GM04504 (cell line): ENCODE results near the gene LAPTM5.
"Not testable (repeated sequence)": the region's sequence is repeated elsewhere in the genome, so short reads cannot be mapped to it uniquely, and the experiment has no call there.

Experiments
- DNase-seq: peaks from one replicate; pipeline ENCODE4 v3.0.0-alpha.2; 2012; ENCODE audit warnings: low read depth

LAPTM5 gene

DNA sequence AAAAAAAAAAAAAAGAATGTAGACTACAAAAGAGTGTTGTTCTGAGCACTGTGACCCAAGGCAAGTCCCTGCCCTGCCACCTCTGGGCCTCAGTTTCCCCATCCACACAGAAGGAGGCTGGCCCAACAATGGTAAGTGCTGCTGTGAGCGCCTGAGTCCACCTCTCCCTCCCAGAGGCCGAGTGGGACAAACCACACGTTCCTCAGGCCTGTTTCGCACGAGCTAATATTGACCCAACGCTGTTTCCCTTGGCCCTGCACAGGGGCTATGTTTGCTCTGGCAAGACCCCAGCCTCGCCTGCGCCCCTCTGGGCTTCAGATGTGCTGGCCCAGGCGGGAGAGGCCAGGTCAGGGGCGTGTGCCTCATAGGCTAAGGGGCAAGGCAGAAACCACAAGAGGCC is 12.6 kb upstream of the LAPTM5 start:
- no peak for DNase-seq

DNA sequence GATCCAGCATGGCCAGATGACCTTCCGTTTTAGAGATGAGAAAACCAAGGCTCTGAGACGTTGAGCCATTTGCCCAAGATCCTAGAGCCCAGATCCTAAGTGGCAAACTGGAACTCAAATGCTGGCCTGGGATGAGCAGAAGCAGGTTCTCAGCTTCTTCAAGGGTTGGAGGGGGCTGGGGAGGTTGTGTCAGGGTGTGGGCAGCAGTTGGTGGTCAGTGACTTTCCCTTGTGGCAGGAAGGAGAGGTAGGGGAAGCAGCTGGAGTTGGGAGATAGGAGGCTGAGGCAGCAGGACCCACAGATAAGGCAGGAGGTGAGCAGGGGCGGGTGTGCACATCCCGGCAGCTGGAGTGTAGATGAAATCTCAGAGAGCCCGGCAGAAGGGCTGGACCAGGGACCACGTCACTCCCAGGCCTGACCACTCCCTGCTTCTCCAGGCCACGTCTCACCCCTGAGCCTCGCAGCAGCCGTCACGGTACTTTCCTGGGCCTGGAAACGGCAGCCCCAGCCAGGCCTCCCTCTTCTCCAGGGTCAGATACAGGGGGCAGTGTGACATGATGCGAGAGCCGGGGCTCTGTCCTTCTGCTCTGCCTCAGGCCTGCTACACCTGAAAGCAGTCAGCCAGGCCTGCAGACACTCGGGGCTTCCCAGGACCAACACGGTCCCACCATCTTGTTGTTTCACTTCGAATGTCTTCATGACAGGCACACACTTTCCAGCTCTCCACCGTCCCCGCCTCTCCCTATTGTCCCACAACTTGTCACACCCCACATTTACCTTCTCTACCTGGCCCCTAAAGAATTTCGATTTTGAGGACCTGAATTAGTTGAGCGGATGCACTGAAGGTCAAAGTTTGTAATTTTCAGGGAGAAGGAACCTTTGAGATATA is 11.5 kb upstream of the LAPTM5 start:
- no peak for DNase-seq

DNA sequence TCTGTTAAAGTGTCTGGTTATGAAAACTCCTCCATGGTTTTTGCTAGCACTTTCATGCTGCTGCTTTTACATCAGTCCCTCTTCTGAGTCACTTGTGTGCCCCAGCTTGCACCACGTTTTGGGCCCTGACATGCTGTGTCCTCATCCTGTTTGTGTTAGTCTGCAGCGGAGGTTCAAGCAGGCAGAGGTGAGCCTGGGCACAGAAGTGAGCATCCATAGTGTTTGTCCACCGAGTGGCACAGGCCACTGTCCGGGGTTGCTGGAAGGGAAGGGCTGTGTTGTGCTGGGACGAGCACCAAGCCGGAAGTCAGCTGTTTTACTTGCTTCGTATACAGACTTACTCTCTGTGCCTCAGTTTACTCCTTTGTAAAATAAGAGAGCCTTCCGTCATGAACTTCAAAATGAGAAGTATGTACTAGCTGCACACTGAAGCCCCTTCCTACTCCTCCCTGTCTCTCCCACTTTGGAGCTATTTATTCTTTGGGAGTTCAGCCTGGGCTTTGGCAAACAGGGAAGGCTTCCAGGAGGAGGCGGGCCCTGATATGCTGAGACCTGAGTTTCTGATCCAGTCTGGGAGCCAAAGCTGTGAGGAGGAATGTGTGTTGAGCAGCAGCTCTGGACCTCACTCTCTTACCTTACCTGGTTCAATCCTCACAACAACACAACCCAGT is 10.7 kb upstream of the LAPTM5 start:
- DNase-seq: no peak

DNA sequence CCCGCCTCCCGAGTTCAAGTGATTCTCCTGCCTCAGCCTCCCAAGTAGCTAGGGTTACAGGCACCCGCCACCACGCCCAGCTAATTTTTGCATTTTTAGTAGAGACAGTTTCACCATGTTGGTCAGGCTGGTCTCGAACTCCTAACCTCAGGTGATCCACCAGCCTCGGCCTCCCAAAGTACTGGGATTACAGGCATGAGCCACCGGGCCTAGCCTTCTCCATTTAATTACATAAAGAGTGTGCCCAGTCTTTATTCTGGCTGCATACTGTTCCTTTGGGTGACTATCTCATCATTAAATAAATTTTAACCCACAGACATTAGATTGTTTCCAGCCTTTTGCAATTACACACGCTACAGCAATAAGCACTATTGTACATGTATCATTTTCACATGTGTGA is 9.4 kb upstream of the LAPTM5 start:
- DNase-seq: not testable (repeated sequence)

DNA sequence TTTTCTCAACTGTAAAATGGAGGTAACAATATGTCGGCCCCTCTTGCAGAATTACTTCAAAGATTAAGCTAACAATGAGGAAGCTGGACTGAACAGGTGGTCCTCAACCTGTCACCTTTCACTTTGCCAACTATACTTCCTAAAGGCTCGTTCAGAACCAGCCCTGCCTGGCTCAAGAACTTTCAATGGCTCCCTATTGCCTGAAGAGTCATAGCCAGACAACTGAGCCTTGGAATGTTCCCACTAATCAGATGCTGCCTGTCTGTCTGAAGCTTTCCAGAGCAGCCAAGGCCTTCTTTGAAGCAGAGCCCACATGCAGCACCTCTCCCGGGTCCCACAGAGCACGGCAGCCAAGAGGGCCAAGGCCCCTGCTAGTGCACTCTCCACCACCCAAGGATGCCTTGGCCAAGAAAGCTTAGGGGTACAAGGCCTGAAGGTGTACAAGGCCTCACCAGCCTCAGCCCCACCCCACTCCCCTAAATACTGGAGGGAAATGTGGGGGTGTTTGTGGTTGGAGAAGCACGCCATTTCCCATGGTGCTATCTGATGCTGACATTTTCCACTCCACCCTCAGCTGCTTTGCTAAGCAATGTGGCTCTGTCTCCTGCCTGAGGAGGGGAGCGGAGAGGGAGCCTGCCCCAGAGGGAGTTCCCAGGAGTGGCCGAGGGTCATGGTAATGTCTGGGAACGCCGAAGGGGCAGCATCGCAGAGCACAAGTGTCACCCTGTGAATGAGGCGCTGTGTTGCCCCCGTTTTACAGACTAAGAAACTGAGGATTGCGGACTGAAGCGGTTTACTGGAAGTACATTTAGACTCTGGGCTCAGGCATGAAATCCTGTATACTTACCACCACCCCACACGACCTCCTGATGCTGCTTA is 8.2 kb upstream of the LAPTM5 start:
- no peak for DNase-seq

DNA sequence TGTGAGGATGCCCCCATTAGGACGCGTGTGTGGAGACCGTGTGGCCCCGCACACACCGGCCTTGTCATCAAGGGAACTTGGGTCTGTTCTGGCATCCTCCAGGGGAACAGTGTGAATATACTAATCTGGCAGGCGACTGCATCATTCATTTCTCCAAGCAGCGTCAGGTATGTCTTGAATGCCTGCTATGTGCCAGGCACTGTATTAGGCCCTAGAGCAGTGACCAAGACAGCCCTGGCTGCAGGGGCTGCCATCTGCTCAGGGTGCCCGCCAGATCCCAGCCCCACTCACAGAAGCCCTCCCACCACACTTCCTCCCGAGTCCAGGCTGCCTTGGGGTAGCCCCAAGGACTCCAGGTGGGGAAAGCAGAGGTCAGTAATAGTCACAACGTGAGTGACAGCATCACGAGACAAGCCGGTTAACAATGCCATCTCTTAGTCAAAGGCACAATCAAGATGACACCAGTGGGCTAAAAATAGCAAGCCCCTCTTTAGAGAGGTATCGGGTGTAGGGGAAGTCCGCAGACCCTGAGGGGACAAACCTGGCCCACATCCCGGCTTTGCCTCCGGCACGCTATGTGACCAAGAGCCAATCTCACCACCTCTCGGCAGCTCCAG is 7.5 kb upstream of the LAPTM5 start:
- DNase-seq: no peak

DNA sequence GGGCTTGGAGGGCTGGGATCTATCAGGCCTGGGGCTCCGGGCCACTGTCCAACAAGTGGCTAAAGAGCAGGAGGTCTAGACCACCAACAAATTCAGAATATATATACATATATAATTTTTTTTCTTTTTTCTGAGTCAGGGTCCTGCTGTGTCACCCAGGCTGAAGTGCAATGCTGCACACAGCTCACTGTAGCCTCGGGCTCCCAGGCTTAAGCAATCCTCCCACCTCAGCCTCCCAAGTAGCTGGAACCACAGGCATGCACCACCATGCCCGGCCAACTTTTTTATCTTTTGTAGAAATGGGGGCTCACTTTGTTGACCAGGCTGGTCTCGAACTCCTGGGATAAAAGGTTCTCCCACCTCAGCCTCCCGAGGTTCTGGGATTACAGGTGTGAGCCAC is 6.8 kb upstream of the LAPTM5 start:
- DNase-seq: no peak

DNA sequence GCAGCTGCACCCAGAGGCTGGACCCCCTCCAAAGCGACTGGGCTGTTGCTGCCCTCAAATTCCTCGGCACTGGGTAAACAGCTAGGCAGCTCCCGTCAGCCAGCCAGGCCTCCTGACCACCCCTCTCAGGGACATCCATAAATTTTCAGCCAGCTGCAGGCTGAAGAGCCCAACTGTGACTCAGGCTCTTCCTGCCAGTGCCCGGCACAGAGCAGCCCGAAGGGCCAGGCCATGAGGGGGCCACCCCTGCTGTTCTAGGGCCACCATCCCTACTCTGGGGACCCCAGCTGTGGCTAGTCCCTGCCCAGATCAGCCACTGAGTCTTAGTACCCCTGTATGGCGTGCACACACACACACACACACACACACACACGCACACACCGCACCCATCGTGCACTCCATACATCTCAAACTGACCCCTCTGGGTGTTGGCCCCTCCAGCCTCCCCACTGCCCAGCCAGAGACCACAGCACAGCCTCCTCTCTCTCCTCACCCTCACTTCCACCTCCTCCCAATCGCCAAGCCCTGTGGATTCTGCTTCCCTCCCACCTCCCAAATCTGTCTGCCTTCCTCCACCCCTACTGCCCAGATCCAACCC is 6.2 kb upstream of the LAPTM5 start:
- DNase-seq: peak; percentile 36

DNA sequence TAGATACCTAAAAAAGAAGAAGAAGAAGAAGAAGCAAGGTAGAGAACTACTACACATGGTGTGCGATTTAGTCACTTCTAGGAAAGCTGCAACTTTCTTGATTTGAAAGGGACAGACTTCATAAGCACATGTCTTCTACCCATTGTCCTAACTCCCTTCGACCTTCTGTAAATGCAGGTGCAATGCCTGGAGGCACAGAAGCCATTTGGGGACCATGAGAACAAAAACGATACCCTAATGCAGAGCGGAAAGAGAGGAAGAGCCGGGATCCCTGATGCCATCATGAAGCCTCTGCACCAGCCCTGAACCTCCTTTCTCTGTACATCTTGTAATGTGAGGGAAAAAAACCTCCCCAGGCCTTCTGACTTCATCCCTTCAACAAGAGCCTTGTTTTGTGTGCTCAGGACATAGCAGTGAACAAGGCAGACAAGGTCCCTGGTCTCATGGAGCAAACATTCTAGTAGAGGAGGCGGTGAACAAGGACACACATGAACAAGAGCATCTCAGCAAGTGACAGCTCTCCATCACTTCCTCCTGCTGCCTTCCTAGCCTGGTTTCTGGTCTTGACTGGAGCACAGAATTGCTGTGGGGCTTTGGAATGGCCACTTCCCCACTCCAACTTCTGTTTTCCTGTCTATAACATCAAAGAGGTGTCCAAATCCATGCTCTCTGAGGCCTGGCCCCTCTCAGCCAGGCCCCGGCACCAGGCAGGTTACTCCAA is 5.5 kb upstream of the LAPTM5 start:
- DNase-seq: no peak

DNA sequence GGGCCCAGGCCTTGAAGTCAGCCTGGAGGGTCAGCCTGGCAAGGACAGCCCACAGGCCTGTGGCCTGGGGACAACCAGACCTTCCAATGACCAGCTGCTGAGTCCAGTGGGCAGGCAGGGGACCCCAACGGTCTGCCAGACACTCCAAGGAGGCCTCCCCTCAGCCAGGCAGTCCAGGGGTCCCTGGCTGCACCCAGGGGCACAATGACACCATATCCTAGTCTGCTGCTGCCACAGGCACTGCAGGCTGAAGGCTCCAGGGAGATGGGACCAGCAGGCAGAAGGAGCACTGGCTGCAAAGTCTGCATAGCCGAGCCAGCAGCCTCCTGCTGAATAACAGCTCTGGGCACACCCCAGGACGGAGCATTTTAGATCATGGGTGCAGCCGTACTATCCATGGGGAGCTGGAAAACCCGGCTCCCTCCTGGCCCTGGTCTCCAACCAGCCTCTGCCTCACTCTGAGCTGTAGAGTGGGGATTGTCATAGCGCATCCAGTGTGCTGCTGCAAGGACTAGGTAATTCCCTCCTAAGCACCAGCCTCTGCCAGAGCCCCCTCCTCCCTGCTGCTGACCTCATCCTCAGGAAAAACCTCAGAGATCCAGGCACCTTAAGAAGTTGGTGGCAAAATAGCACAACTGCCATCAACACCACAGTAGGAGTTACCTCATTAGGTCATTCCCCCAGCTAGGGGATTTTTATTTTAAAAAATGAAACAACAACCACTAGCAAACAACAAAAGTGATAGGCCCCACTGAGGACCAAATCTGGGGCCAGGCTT is 4.8 kb upstream of the LAPTM5 start:
- no peak for DNase-seq

DNA sequence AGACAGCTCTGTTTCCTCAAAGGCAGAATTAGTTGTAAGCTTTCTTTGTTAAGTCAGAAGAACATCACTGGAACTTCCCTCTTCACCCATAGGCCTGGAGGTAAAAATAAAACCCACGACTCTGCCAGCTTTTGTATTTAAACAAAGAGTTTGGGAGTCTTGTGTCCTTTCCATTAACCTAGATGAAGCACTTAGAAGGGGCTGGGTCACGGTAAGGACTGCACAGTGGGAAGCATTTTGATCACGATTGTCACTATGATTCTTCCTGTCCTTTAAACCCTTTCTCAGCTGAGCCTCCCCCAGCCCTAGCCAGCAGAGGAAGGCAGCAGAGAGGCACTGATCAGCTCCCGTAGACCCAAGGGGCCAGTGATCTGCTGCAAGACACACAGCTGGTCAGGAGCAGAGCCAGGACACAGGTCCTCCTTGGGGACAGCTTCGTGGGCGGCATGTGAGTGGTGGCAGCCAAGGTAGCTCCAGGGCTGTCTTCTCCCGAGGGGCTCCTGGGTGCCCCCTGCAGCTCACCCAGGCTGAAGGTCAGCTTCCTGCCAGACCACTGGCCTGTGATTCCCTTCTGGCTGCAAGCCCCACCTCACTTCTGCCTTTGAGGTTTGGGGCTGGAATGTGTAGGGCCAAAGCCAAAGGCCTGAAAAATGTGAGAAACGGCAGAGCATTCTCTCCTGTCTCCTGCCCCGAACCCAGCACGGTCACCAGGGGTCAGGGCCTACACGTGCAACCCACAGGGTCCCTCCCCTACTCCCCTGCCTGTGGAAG is 4.0 kb upstream of the LAPTM5 start:
- no peak for DNase-seq

DNA sequence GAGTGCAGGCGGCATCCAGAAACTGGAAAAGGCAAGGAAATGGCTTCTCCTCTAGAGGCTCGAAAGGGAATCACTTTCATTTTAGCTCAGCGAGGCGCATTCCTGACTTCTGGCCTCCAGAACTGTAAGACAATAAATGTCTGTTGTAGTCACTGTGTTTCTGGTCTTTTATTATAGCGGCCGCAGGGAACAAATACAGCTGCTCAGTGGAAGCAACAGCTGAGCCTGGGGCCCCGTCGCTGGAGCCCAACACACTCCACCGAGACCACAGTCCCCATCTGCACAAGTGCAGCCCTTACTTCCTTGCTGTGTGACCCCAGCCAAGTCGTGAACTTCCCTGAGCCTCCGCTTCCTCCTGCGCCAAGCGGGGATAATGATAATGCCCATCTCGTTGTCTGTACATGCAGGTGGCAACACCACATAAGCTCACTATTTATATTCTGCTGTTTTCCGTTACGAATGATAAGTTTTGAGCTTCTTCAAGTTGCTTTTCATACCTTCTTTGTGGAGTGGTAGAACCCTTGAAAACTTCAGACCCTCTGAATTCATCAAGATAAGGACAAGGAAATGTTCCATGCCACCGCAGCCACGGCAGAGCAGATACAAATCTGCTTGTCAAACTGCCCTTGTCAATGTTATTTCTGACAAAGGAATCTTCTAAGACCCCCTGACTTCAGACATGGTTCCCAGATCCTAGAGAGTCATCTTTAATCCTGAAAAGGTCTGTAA is 3.2 kb upstream of the LAPTM5 start:
- no peak for DNase-seq

DNA sequence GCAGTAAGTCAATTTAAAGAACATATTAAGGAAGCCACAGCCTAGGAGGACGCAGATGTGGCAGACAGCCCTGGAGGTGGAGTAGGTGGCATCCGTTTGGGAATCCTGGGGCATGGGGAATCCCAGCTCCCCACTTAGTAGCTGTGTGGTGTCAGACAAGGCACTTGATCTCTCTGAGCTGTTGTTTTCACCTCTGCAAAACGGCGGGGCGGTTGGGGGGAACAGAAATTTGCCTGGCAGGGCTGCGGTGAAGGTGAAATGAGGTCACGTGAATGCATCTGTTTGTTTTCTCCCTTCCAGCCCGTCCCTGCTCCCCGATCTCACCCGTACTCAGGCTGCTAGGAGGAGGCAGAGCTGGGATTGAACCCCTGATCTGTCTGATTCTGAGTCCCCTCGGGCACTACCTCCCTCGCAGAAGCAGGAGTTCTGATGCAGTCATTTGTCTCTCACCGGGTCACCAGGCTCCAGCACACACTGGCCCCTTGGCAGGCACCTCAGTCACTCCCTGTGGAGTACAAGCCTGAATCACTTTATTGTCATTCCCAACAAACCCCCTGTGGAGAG is 2.2 kb upstream of the LAPTM5 start:
- DNase-seq: no peak

DNA sequence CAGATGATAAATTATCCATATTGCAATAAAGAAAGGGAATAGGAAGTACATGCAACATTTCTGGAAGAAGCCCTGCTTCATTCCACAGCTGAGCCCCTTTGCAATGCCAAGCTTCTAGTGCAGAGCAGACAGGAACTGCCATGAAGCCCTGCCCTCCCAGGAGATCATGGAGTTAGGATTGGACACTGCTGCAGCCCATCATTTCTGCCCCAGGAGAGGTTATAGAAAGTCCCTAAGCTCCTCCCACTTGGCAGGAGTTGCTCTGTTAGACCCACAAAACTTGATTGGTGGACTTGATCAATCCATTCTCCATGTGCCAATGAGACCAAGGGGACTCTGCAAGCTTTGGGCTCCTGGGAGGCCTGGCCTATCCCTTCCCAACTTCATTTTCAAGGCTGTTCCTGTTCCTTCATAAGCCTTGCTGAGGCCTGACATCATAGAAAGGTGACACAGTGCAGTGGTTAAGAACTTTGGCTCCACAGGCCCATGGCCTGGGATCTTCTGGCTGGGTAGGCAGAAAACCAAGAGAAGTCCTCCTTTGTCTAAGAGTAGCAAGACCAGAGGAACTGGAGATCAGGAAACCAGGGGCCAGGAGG is 1.3 kb upstream of the LAPTM5 start:
- no peak for DNase-seq

DNA sequence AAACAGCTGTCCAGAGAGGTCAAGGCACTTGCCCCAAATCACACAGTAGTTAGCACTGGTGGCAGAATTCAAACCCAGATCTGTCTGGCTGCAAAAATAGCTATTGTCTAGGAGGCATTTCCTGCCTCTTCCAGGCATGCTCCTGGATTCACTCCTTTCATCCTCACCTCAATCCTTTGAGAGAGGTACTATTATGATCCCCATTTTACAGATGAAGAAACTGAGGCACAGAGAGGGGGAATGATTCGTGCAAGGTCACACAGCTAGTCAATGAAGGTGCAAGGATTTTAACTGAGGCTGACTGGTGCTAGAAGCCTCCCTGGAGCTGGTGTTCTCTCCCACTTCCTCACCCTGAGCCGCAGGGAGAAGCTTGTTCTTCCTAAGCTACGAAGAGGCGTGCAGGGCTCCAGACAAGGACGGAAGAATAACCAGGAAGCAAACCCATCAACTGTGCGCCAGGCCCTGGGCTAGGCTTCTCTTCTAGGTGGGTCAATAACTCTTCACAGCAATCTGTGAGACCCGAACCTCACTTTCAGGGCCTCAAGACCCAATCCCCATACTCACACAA is 631 bp upstream of the LAPTM5 start:
- no peak for DNase-seq

DNA sequence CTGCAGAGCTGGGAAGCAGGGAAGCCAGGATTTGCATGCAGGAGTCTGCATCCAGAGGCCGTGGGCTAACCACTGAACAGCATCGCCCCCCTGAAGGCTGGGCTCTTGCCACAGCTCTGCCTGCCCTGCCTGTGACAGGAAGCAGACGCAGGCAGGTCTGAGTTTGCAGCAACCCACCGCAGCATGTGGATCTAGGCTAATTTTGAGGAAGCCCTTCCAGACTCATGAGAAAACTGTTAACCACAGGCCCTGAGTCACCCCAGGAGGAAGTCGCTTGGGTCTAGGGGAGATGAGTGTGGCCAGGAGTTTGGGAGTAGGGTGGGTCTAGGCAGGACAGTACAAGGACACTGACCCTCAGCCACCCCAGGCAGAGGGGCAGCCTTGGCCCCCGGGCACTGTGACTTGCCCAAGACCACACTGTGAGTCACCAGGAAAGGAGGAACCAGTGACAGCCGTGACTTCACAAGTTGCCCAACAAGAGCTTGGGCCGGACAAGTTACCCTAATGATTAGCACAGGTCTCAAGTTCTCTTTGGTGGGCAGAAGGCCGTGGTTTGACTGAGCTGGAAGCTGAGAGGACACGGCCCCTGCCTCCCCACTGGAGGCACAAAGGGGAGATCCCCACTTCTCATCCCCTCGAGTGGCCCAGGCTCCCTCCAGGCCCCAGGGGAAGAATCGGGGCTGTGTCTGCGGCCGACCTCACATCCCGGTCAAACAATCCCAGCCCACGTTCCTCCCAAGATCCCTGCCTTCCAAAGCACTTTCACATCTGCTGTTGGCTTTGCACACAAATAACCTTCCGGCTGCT is 826 bp downstream of the LAPTM5 start:
- DNase-seq: peak; percentile 70

DNA sequence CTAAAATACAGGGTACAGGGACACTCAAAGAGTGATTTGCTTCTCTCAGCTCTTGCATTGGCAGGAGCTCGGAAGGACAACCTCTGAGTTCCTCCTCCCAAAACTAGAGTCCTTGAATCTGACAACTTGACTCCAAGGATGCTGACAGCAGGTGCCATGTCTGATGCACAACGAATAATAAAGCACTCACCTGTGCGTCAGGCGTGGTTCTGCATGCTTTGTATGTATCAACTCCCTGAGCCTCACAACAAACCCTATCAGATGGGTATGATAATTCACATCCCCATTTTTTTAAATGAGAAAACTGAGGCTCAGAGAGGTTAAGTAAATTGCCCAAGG is 1.4 kb downstream of the LAPTM5 start:
- no peak for DNase-seq
